Articular chondrocyte of knee joint (primary cell): ENCODE results near the gene WFDC10B. TPM values are rescaled to one million over a fixed set of nuclear protein-coding genes. Genes with fewer than 3 reads are reported as not detected.

ENCODE experiments used
- small RNA-seq: library from RNA; depleted of rRNA; stranded (forward); fragments of <200 nt; gene quantifications from one replicate; pipeline ENCODE3, GENCODE V24; 2012
- total RNA-seq: library from RNA; depleted of rRNA; stranded (reverse); fragments of >200 nt; gene quantifications from 2 replicates; pipeline ENCODE4 v1.2.3, GENCODE V29; 2012

The WFDC10B gene
- total RNA-seq: not detected in 2 replicates

DNA sequence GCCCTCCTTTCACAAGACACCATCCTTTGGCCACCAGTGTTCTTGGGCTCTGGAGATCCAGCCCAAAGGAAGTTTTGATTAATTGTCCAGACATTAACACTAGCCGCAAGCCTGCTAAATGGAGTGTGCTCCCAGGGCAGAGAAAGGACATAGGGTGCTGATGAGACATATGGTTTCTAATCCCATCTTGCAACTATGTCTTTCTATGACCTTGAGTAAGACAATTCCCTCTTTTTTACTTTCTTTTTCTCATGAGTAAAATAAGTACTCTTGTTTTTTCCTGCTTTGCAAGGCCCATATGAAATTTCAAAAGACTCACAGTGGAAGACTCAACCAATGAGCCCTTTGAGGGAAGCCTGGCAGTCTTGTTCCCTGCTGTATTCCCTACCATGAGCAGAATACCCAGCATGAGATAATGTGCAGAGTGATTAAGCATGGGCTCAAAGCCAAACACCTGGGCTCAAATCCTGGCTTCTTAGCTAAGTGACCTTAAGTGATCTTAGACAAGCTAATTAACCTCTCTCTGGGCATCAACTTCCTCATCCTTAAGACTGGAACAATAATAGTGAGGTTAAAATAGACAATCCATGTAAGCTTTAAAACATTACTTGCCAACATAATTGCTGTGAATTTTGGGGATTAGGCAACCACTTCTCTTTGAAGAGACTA lies at the start of gene WFDC10B:
WFDC10B (minus strand) TSS at position 51 of the 669 bp plus-strand sequence. CDS start 19,027 bp downstream, outside the sequence.

DNA sequence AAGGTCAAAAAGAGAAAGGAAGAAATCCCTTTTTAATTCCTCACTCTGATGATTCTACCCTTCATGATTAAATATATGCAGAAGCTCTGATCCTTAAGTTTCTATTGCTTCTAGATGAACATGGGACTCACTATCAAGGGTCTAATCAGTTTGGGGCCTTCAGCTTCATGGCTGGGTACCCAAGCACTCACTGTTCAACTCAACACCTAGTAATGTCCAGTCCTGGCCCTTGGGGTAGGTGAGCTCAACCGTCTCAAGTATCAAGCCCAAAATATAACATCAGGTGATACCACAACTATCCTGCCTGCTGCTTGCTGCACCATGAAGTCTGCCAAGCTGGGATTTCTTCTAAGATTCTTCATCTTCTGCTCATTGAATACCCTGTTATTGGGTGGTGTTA lies 17.2 kb upstream of the WFDC10B start, which contains the start of gene SPINT4:
SPINT4 (plus strand) TSS at position 301 of the 400 bp plus-strand sequence; CDS start at position 322, 21 bp downstream.

DNA sequence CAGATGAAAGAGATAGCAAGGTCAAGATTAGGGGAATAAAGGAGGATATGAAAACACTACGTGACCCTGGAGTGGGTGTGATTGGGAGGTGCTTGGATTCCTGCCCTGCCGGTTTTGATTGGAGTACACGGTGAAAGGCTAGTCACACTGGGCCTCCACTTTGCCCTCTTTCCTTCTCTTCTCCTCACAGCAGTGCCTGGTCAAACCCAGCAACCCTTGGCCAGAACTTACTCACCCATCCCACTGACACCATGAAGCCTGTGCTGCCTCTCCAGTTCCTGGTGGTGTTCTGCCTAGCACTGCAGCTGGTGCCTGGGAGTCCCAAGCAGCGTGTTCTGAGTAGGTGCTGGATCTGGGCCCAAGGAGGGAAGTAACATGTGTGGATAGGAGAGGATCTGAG lies 2.9 kb downstream of the WFDC10B start, which contains the start of gene WFDC13:
WFDC13 (plus strand) TSS at position 166 of the 400 bp plus-strand sequence; CDS start at position 252, 86 bp downstream.

DNA sequence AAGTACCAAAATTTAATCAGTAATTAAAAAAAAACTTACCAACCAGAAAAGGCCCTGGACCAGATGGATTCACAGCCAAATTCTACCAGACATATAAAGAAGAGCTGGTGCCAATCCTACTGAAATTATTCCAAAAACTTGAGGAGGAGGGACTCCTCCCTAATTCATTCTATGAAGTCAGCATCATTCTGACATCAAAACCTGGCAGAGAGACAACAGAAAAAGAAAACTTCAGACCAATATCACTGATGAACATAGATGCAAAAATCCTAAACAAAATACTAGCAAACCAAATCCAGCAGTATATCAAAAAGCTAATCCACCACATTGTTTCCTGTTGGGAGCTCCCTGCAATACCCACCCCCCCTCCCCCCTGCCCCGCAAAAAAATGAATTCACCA lies 34.7 kb downstream of the WFDC10B start, which contains the start of gene WFDC11:
WFDC11 (minus strand) TSS at position 101 of the 400 bp plus-strand sequence. CDS start 19,639 bp downstream, outside the sequence.

Small RNA genes within 50 kb of the gene (small RNA-seq; reads per million reads assigned to genes)
- gene MIR3617 (1.9 reads per million, percentile 70 among the genes with 10 or more reads in this experiment), gene SPINT5P (not detected)

Other genes starting within 250 kb of the WFDC10B start
- gene WFDC2, start 235.3 kb downstream of the WFDC10B start, total RNA-seq: 0.22 and 0.65 TPM in 2 replicates
- not detected in 2 replicates for gene SPINT3, start 189.4 kb downstream of the WFDC10B start, total RNA-seq
- not detected in 2 replicates for gene WFDC6, start 165.5 kb downstream of the WFDC10B start, total RNA-seq
- gene EPPIN, start 157.6 kb downstream of the WFDC10B start, total RNA-seq: not detected in 2 replicates
- not detected in 2 replicates for gene WFDC8, start 125.7 kb downstream of the WFDC10B start, total RNA-seq
- gene WFDC10A, start 75.3 kb downstream of the WFDC10B start, total RNA-seq: not detected in 2 replicates
- not detected in 2 replicates for gene WFDC9, start 73.7 kb downstream of the WFDC10B start, total RNA-seq
- not detected in 2 replicates for gene WFDC11, start 34.8 kb downstream of the WFDC10B start, total RNA-seq
- gene WFDC13, start 3.0 kb downstream of the WFDC10B start, total RNA-seq: not detected in 2 replicates
- not detected in 2 replicates for gene SPINT4, start 17.3 kb upstream of the WFDC10B start, total RNA-seq
- 0.76 and 1.4 TPM in 2 replicates for gene WFDC3, start 86.9 kb upstream of the WFDC10B start, total RNA-seq
- gene DNTTIP1, start 86.9 kb upstream of the WFDC10B start, total RNA-seq: 20.6 and 22.6 TPM in 2 replicates
- gene UBE2C, start 107.6 kb upstream of the WFDC10B start, total RNA-seq: 17.1 and 17.3 TPM in 2 replicates
- 0.39 and 1.4 TPM in 2 replicates for gene TNNC2, start 122.3 kb upstream of the WFDC10B start, total RNA-seq
- 105 TPM in 2 replicates for gene SNX21, start 128.8 kb upstream of the WFDC10B start, total RNA-seq
- 25.4 and 25.5 TPM in 2 replicates for gene ACOT8, start 152.4 kb upstream of the WFDC10B start, total RNA-seq
- 7.2 and 9.6 TPM in 2 replicates for gene ZSWIM3, start 152.6 kb upstream of the WFDC10B start, total RNA-seq
- gene ZSWIM1, start 176.2 kb upstream of the WFDC10B start, total RNA-seq: 8.4 and 9.6 TPM in 2 replicates
- 0.76 and 1.6 TPM in 2 replicates for gene SPATA25, start 182.6 kb upstream of the WFDC10B start, total RNA-seq
- 2.7 and 4.8 TPM in 2 replicates for gene NEURL2, start 186.2 kb upstream of the WFDC10B start, total RNA-seq
- 116 and 145 TPM in 2 replicates for gene CTSA, start 186.3 kb upstream of the WFDC10B start, total RNA-seq
- 17.5 and 18.3 TPM in 2 replicates for gene PLTP, start 207.1 kb upstream of the WFDC10B start, total RNA-seq
- 11.6 and 14.0 TPM in 2 replicates for gene PCIF1, start 229.7 kb upstream of the WFDC10B start, total RNA-seq